ENCODE data around the gene MFSD2A.

The MFSD2A gene

GRCh38 chr1:39928809-39929587, 25.9 kb upstream of the MFSD2A start:
- no peak for TF ChIP-seq CTCF (IDR thresholded peaks at IDR 0.05; ENCODE audit: low read depth, low read length)
- no peak overlapping the region for H3K4me3 ChIP-seq (ENCODE audit: low read depth, low read length)

DNA sequence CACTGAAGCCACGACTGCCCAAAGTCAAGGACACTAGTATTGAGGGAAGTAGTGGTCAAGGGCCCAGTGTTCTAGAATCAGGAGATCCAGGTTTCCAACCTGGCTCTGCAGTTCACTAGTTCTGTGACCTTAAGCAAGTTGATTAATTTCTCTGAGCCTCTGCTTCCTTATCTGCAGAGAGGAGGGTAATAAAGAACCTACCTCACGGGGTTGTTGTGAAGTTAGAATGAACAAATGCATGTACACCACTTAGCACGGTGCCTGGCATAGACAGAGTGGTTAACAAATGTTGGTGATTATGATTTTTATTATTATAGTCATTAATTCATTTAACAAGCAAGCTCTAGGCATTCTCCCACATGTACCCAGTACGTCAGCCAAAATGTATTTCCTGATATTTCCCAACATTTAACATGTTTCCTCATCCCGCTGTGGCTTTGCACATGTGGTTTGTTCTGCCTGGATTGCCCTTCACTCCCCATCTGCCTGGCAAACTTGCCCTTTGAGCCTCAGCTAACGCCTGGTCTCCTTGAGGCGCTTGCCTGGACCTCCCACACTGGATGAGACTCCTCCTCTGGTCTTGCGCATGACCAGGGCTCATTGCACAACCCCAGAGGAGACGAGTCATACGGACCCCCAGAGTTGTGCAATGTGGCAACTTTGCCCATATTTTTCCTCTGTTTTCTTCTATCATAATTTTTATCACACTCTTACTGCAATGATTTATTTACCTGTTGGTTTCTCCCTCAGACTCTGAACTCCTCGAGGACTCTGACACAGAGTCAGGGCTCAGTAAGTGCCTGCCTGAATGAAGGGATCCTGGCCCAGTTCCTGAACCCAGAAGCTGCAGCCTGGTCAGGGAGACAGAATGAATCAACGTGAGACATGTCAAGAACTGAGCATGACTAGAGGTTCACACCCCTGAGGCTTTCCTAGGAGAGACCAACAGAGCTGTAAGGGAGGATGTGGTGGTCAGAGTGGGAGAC, 20.7 kb upstream of the MFSD2A start:
- H3K4me3 ChIP-seq (ENCODE audit: low read depth, low read length) = no peak overlapping the region
- TF ChIP-seq CTCF (IDR thresholded peaks at IDR 0.05; ENCODE audit: low read depth, low read length) = no peak

DNA sequence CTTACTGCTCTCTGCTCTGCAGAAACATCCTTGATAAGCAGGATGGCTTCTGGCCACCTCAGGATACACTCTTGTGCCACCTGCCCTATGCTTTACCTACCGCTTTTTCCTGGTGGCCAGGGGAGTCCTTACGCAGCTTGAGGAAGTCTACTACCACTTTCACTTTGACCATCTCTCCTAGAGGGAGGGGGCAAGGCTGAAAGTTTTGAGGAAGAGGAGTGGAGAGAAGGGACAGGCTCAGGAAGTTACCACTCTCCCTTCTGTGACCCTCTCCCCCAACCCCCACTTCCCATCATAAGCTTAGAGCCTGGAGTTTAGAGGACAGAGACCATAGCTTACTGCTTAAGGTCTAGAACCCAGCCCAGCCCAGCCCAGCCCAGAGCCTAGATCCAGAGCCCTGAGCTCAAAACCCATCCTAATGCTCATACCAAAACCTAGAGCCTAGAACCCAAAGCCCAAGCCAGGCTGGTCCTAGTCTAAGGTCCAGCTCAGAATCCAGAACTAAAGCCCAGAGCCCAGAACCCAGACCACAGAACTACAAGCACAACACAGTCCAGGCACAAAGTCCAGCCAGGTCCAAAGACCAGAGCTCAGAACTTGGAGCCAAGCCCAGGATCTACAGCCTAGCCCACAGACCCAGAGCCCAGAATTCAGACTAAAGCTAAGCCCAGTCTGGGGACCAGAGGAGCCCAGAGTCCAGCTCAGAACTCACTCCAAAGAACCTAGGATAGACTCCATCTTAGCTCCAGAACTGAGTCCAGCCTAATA, 18.0 kb upstream of the MFSD2A start:
- H3K4me3 ChIP-seq (ENCODE audit: low read depth, low read length) = no peak overlapping the region
- no peak for TF ChIP-seq CTCF (IDR thresholded peaks at IDR 0.05; ENCODE audit: low read depth, low read length)

GRCh38 chr1:39938856-39939255, 16.1 kb upstream of the MFSD2A start:
- no peak for TF ChIP-seq CTCF (IDR thresholded peaks at IDR 0.05; ENCODE audit: low read depth, low read length)
- H3K4me3 ChIP-seq (ENCODE audit: low read depth, low read length) = no peak overlapping the region

DNA sequence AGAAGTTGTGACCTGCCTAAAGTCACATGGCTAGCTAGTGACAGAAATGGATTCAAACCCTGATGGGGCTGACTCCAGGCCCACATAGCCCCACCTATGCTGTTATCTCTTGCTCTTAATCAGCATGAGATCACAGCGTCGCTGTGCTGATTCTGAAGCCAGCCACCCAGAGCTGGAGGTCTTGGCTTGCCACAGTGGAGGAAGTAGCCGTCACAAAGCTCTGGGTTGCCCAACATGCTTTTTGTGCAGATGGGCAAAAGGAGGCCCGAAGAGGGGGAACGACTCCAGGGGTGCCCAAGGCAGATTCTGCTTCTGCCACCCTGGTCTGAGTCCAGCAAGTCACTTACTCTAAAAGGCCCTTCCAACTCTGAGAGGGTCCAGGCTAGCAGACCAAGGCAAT, 14.7 kb upstream of the MFSD2A start:
- H3K4me3 ChIP-seq (ENCODE audit: low read depth, low read length) = no peak overlapping the region
- no peak for TF ChIP-seq CTCF (IDR thresholded peaks at IDR 0.05; ENCODE audit: low read depth, low read length)

GRCh38 chr1:39940980-39941871, 13.7 kb upstream of the MFSD2A start:
- H3K4me3 ChIP-seq (ENCODE audit: low read depth, low read length) = no peak overlapping the region
- no peak for TF ChIP-seq CTCF (IDR thresholded peaks at IDR 0.05; ENCODE audit: low read depth, low read length)

Measured in WI38 (cell line).